Activated naive CD4-positive, alpha-beta T cell treated with anti-CD3 and anti-CD28 coated beads for 36 hours (primary cell): Measurements from ENCODE around the gene AURKA. TPM values are rescaled to one million over a fixed set of nuclear protein-coding genes. Genes with fewer than 3 reads are reported as not detected.

Experiments
- CTCF ChIA-PET: fragments of 350-600 bp; sonication (Branson Sonifier 250); formaldehyde crosslinking; loops from one replicate; lab custom pipeline; 2021; ENCODE audit warnings: antibody characterized with exemption; lab: Charles Lee
- DNase-seq: peaks from one replicate; pipeline ENCODE4 v3.0.0-alpha.2; 2020
- H3K27ac Mint-ChIP-seq: one replicate; pipeline ENCODE4 v1.8.0; 2021; ENCODE audit warnings: mild to moderate bottlenecking, mixed read lengths
- H3K27me3 Mint-ChIP-seq: one replicate; pipeline ENCODE4 v1.8.0; 2021; ENCODE audit warnings: low read depth, mixed read lengths
- H3K36me3 Mint-ChIP-seq: one replicate; pipeline ENCODE4 v1.8.0; 2021; ENCODE audit warnings: low read depth, mixed read lengths
- H3K4me1 Mint-ChIP-seq: one replicate; pipeline ENCODE4 v1.8.0; 2021; ENCODE audit warnings: low read depth, mixed read lengths
- H3K4me3 Mint-ChIP-seq: one replicate; pipeline ENCODE4 v1.8.0; 2021; ENCODE audit warnings: mild to moderate bottlenecking, moderate library complexity, mixed read lengths
- H3K9me3 Mint-ChIP-seq: one replicate; pipeline ENCODE4 v1.8.0; 2021; ENCODE audit warnings: mixed read lengths
- intact Hi-C: fragments of 100-400 bp; cut with micrococcal nuclease; formaldehyde crosslinking; loops from one replicate; pipeline ENCODE4 v1.15.1; 2023
- total RNA-seq, 2 experiments: library from RNA; stranded (reverse); gene quantifications; one replicate each; pipeline ENCODE4 v1.2.3, GENCODE V29; 2021

AURKA gene
- total RNA-seq, 2 experiments from 2014 or later, result 115 to 121 TPM

DNA sequence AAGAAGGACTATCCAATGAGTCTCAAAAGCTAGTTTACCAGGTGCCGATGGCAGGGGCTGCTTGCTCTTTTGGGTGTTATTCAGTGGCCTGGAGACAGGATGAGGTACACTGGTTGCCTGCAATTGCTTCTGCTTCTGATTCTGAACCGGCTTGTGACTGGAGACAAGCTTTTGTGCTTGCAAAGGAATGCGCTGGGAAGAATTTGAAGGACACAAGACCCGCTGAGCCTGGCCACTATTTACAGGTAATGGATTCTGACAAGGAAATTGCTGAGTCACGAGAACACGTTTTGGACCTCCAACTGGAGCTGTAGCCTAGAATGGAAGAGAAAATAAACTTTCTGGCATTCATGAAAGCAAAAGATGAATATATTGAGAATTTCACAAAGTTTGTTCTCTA, 5.8 kb downstream of the AURKA start:
- Mint-ChIP-seq H3K27me3 (no peaks in the 10 kb centered on the region), H3K36me3 (peaks cover 62% of the 10 kb centered on the region), H3K4me3 (no peak overlapping the region), H3K9me3 (no peaks in the 10 kb centered on the region), H3K4me1 (peaks cover 7% of the 10 kb centered on the region), H3K27ac (no peak overlapping the region)
- intact Hi-C loops, result no loop called here
- CTCF ChIA-PET, result no interaction called here
- DNase-seq, result no peak

DNA sequence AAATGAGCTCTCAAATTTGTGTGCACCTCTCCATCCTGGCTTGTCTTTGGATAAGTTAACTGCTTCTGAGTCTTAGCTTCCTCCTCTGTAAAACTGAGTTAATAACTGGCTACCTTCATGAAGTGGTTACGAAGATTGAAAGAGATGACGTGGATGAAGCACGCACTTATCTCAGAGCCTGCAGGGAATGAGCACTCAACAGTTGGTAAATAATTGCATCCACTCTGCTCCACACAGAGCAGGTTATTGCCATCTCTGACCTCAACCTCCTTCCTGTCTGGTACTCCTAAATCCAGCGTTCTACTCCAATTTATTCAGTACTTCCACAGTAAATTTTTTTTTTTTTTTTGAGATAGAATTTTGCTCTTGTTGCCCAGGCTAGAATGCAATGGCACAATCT, 6.9 kb downstream of the AURKA start:
- intact Hi-C loops, result no loop called here
- DNase-seq, result no peak
- H3K36me3 Mint-ChIP-seq, result peaks cover 65% of the 10 kb centered on the region
- no peaks in the 10 kb centered on the region for H3K27me3 Mint-ChIP-seq
- CTCF ChIA-PET, result no interaction called here
- H3K4me1 Mint-ChIP-seq, result peaks cover 3% of the 10 kb centered on the region
- no peak overlapping the region for H3K27ac Mint-ChIP-seq
- H3K4me3 Mint-ChIP-seq, result no peak overlapping the region
- no peaks in the 10 kb centered on the region for H3K9me3 Mint-ChIP-seq

DNA sequence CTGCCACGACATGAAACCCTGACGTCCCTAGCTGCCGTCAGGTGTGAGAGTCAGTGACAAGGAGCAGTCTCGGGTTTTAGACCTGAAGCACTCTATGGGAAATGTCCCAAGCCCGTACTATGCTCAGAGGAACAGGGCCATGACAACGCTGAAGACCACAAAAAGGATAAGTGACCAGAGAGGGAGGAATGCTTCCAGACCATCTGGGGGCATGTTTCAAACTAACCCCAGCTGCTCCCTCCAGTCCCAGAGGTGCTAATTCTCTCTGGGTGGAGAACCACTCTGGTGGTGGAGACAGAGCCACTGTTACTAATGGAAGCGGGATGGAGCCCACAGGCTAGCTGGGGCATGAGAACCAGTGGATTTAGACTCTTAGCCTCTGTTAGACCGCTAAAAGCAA, 8.7 kb downstream of the AURKA start:
- H3K4me1 Mint-ChIP-seq, result no peaks in the 10 kb centered on the region
- CTCF ChIA-PET, result no interaction called here
- H3K27me3 Mint-ChIP-seq, result no peaks in the 10 kb centered on the region
- no peaks in the 10 kb centered on the region for H3K9me3 Mint-ChIP-seq
- intact Hi-C loops, result no loop called here
- H3K4me3 Mint-ChIP-seq, result no peak overlapping the region
- peaks cover 61% of the 10 kb centered on the region for H3K36me3 Mint-ChIP-seq
- no peak overlapping the region for H3K27ac Mint-ChIP-seq
- DNase-seq, result no peak

DNA sequence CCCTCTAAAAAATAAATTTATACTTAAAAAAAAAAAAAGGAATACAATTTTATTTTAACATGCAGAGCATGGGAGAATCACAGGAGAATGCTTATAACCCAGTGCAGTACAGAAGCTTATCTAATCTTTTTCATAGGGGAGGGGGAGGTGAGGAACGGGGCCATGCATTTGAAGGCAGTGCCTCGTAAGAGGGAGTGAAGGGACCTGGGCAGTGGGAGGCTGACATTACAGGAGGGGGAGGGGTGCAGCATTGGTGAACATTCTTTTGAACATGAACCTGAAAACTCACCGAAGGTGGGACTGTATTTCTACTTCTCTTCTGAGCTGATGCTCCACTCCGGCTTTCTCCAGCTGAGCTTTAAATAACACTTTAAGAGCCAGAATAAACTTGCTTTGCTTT, 9.3 kb downstream of the AURKA start:
- no peak overlapping the region for H3K4me3 Mint-ChIP-seq
- CTCF ChIA-PET, result no interaction called here
- H3K36me3 Mint-ChIP-seq, result peaks cover 62% of the 10 kb centered on the region
- H3K4me1 Mint-ChIP-seq, result no peaks in the 10 kb centered on the region
- H3K27me3 Mint-ChIP-seq, result no peaks in the 10 kb centered on the region
- H3K27ac Mint-ChIP-seq, result no peak overlapping the region
- DNase-seq, result no peak
- H3K9me3 Mint-ChIP-seq, result no peaks in the 10 kb centered on the region
- intact Hi-C loops, result no loop called here

DNA sequence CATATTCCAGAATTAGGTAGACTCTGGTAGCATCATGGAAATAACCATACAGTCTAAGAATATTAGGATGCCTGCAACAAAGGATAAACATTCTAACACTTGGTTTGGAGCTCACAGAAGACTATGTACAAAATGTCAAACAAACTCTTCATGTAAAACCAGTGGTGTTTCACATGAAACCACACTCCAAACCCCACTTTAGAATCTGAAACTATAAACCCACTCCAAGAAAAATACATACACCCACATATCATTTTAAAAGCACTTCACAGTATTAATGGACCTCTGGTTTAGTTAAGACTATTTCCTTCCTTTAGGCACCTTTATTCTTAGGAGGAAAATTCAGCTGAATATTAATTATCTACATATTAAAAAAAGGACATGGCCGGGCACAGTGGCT, 10.5 kb downstream of the AURKA start:
- no peaks in the 10 kb centered on the region for H3K27me3 Mint-ChIP-seq
- H3K27ac Mint-ChIP-seq, result no peak overlapping the region
- H3K9me3 Mint-ChIP-seq, result no peaks in the 10 kb centered on the region
- CTCF ChIA-PET, result interaction anchor here (0.6 kb wide), 1 partner anchor 78 kb away, joined by 3 read pairs; no protein-coding TSS in a partner anchor
- no peak overlapping the region for H3K4me3 Mint-ChIP-seq
- intact Hi-C loops, result no loop called here
- peaks cover 62% of the 10 kb centered on the region for H3K36me3 Mint-ChIP-seq
- DNase-seq, result no peak
- H3K4me1 Mint-ChIP-seq, result peaks cover under 1% of the 10 kb centered on the region

DNA sequence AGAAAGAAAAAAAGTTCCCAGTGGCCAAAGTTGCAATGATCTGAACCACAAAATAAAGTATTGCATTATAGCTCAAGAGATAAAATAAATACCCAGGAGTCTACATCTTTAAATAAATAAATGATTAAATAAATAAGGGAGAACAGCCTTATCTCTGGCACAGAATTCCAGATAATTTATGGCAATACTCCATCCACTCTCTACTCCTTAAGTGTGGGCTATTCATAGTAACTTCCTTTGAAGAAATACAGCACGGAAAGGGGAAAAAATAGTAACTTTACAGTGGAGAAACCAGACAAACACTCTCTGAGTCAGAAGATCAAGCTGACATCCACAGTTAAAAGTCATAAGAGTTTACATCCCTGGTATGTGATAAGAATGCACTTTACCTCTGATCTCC, 11.6 kb downstream of the AURKA start:
- H3K9me3 Mint-ChIP-seq, result no peaks in the 10 kb centered on the region
- H3K27me3 Mint-ChIP-seq, result no peaks in the 10 kb centered on the region
- CTCF ChIA-PET, result no interaction called here
- H3K36me3 Mint-ChIP-seq, result peaks cover 60% of the 10 kb centered on the region
- intact Hi-C loops, result no loop called here
- H3K27ac Mint-ChIP-seq, result no peak overlapping the region
- DNase-seq, result no peak
- H3K4me1 Mint-ChIP-seq, result peaks cover 2% of the 10 kb centered on the region
- H3K4me3 Mint-ChIP-seq, result no peak overlapping the region

DNA sequence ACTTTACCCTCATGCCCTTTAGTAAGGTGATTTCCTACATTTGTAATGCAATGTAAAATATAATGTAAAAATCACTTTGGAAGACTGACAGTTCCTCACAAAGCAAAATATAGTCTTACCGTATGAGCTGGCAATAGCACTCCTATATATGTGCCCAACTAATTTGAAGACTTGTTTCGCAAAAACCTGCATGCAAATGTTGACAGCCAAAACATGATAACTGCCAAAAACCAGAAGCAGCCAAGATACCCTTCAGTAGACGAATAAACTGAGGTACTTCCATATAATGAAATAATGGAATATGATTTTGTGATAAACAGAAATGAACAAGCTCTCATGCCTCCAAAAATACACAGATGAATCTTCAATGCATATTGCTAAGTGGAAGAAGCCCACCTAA, 13.6 kb downstream of the AURKA start:
- H3K4me1 Mint-ChIP-seq, result peaks cover 2% of the 10 kb centered on the region
- no peak overlapping the region for H3K27ac Mint-ChIP-seq
- CTCF ChIA-PET, result no interaction called here
- peaks cover 59% of the 10 kb centered on the region for H3K36me3 Mint-ChIP-seq
- no peaks in the 10 kb centered on the region for H3K27me3 Mint-ChIP-seq
- no peak overlapping the region for H3K4me3 Mint-ChIP-seq
- DNase-seq, result no peak
- intact Hi-C loops, result no loop called here
- H3K9me3 Mint-ChIP-seq, result no peaks in the 10 kb centered on the region

DNA sequence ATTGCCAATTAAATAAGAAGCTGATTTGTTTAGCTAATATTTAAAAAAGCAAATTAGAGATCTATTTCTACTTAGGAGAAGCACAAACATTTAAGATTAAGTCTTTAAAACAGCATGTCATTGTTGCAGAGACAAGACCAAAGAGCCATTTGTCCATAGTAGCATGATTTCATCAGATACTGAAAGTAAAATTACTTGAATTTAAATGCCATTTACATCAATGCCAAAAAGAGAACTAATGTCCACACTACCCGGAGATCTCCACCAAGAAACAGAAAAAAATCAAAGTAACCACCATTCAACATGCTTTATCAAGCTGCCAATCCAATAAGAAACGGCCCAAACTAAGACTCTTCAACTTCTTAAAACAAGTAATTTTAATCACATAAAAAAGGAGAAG, 15.7 kb downstream of the AURKA start:
- DNase-seq, result no peak
- Mint-ChIP-seq H3K27ac (no peak overlapping the region), H3K4me1 (peaks cover 6% of the 10 kb centered on the region), H3K9me3 (no peaks in the 10 kb centered on the region), H3K27me3 (no peaks in the 10 kb centered on the region), H3K36me3 (peaks cover 55% of the 10 kb centered on the region), H3K4me3 (no peak overlapping the region)
- CTCF ChIA-PET, result interaction anchor here (0.6 kb wide), 1 partner anchor 69 kb away, joined by 5 read pairs; no protein-coding TSS in a partner anchor
- intact Hi-C loops, result no loop called here

DNA sequence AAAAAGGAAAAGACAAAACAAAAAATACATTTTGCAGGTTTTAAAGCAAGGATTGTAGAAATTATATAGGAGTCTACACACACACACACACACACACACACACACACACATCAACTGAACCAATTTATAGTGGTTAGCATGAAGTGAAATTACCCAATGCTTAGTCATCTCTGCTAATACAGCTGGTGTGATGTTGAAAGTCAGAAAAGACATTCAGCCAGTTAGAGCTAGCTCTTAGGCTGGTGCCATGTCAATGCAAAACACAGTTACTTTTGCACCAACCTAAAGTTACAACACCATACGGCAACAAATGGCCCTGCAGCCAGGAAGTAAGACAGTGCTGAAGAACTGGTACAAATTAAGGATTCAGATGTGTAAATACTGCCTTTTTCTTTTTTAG, 18.1 kb downstream of the AURKA start:
- H3K27ac Mint-ChIP-seq, result no peak overlapping the region
- peaks cover 6% of the 10 kb centered on the region for H3K4me1 Mint-ChIP-seq
- intact Hi-C loops, result no loop called here
- peak; percentile 14 for DNase-seq
- CTCF ChIA-PET, result no interaction called here
- no peaks in the 10 kb centered on the region for H3K9me3 Mint-ChIP-seq
- no peaks in the 10 kb centered on the region for H3K27me3 Mint-ChIP-seq
- peaks cover 58% of the 10 kb centered on the region for H3K36me3 Mint-ChIP-seq
- H3K4me3 Mint-ChIP-seq, result no peak overlapping the region

DNA sequence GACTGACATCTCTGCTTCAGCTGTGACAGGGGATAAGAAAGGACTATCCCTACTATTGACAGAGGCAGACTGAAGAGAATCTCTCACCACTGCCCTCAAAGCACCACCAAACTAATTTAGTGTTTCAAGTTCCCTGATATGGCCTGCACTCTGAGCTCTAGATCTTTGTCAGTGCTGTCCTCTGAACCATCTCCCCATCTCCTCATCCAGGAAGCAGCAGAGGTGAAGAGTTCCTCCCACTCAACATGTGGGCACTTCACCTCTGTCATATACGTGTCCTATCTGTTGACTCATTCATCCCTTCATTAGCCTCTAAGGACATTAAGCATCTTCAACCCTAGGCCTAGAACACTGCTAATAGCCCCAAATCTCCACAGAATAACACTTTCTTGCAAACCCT, 19.2 kb downstream of the AURKA start:
- H3K36me3 Mint-ChIP-seq, result peaks cover 49% of the 10 kb centered on the region
- H3K4me1 Mint-ChIP-seq, result peaks cover 6% of the 10 kb centered on the region
- H3K9me3 Mint-ChIP-seq, result no peaks in the 10 kb centered on the region
- no peak overlapping the region for H3K27ac Mint-ChIP-seq
- no peak overlapping the region for H3K4me3 Mint-ChIP-seq
- CTCF ChIA-PET, result interaction anchor here (0.8 kb wide), 1 partner anchor 20 kb away, joined by 5 read pairs; no protein-coding TSS in a partner anchor
- no peak for DNase-seq
- intact Hi-C loops, result no loop called here
- H3K27me3 Mint-ChIP-seq, result no peaks in the 10 kb centered on the region

DNA sequence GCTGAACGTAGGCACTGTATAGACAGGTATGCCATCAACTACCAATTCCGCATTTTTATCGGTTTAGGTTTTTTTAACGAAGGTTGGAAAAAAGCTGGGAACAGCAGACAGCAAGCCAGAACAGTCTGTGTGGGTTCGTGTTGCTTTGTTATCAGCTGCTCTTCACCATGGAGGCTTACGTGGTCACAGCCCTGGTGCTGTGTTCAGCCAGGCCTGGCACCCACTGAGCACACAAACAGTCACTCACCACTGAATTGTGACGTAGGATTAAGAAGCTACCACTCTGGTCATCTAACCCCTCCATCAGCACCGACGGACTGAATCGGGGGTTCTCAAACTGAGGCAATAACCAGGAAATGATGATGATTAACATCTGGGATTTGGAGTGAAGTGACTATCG, 20.0 kb downstream of the AURKA start:
- Mint-ChIP-seq H3K36me3 (peaks cover 42% of the 10 kb centered on the region), H3K4me3 (no peak overlapping the region), H3K27ac (no peak overlapping the region), H3K27me3 (no peaks in the 10 kb centered on the region), H3K4me1 (peaks cover 6% of the 10 kb centered on the region), H3K9me3 (no peaks in the 10 kb centered on the region)
- CTCF ChIA-PET, result interaction anchor here (0.8 kb wide), 1 partner anchor 19 kb away, joined by 5 read pairs; no protein-coding TSS in a partner anchor
- DNase-seq, result no peak
- intact Hi-C loops, result no loop called here

DNA sequence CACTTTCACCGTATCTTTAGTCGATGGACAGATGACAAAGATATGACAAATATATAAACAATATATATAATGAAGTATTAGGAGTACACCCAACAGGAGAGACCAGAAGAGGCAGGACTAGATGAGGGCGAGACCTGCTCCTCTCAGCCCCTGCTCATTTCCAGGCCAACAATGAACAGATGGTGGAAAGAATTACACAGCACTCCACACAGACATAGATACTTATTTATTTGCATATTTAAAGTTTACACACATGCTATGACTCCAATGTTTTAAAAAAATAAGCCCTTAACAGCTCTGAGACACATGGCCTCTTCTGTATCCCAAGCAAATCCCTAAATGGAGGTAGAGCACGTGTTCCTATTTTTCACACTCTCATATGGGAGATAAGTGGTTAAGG, 22.8 kb downstream of the AURKA start:
- Mint-ChIP-seq H3K4me3 (no peak overlapping the region), H3K36me3 (peaks cover 37% of the 10 kb centered on the region), H3K27me3 (no peaks in the 10 kb centered on the region), H3K27ac (no peak overlapping the region), H3K4me1 (peaks cover 4% of the 10 kb centered on the region), H3K9me3 (no peaks in the 10 kb centered on the region)
- intact Hi-C loops, result no loop called here
- no peak for DNase-seq
- CTCF ChIA-PET, result no interaction called here

DNA sequence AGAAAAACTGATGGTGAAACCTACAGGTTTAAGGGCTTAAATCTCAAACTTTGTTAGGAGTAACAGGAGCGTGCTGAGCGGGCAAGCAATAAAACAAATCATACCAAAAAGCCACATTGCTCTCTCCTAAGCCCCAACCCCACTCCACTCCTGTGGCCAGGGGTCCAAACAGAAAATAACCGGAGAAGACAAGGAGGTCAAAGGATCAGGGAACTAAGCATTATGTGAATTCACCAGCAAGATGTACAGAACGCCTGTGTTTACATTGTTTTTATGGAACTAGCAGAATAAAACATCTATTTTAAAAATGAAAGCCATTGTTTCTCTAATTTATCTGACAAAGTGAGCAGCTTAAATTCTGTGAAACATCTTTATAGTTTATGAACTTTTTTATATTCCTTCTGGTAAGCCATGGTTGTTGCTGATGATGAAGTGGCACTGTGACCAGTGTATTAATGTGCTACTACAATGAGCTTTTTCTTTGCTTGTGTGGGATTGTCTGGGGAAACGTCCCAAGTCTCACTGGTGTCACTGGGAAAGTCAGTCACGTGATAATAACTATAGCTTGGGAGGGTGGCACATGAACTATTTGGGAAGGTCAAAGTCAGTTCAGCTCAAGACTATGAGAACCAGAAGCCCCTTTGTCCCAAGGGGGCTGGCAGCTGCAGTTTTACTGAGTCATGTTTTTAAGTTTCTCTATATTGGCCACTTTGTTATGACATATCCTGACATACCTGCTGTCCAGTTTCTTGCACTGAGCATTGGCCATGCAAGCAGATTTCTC, 23.5 kb downstream of the AURKA start:
- H3K4me3 Mint-ChIP-seq, result no peak overlapping the region
- peaks cover 35% of the 10 kb centered on the region for H3K36me3 Mint-ChIP-seq
- intact Hi-C loops, result no loop called here
- peaks cover 4% of the 10 kb centered on the region for H3K4me1 Mint-ChIP-seq
- H3K27me3 Mint-ChIP-seq, result no peaks in the 10 kb centered on the region
- no peaks in the 10 kb centered on the region for H3K9me3 Mint-ChIP-seq
- no peak overlapping the region for H3K27ac Mint-ChIP-seq
- no peak for DNase-seq
- CTCF ChIA-PET, result no interaction called here
